ENCODE data around the gene NPDC1.

GRCh38 chr9:137020771-137021567 lies 25.0 kb downstream of the NPDC1 start:
- no peak for TF ChIP-seq POLR2A (IDR thresholded peaks at IDR 0.05)
- TF ChIP-seq, protein P1, sequence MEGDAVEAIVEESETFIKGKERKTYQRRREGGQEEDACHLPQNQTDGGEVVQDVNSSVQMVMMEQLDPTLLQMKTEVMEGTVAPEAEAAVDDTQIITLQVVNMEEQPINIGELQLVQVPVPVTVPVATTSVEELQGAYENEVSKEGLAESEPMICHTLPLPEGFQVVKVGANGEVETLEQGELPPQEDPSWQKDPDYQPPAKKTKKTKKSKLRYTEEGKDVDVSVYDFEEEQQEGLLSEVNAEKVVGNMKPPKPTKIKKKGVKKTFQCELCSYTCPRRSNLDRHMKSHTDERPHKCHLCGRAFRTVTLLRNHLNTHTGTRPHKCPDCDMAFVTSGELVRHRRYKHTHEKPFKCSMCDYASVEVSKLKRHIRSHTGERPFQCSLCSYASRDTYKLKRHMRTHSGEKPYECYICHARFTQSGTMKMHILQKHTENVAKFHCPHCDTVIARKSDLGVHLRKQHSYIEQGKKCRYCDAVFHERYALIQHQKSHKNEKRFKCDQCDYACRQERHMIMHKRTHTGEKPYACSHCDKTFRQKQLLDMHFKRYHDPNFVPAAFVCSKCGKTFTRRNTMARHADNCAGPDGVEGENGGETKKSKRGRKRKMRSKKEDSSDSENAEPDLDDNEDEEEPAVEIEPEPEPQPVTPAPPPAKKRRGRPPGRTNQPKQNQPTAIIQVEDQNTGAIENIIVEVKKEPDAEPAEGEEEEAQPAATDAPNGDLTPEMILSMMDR (IDR thresholded peaks at IDR 0.05) = no peak
